HG03159 (cell line): Measurements from ENCODE around the gene ANKRD60.

Experiments
- ATAC-seq: cut with Tn5 transposase; IDR thresholded peaks from one replicate; pipeline ENCODE4 v1.9.1; 2021; ENCODE audit warnings: mild to moderate bottlenecking, moderate library complexity; ENCODE audit not compliant: unreplicated experiment

ANKRD60 gene

DNA sequence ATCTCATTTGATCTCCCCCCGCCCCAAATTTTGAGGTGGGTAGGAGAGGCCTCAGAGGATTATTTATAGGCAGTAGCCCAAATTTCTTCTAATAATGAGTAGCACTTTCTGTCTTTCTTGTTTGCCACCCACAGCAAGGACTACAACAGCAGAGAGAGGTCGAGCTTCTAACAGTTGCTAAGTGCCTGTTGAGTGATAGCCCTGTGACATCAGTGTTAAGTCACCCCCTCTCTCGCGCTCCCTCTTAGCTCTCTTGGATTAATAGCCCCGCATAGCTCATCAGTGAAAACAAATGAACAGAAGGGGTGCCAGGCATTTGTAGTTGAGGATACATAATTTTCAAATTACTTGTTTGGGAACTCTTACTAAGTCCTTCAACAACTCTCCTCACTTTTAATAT, 3.5 kb downstream of the ANKRD60 start:
- ATAC-seq, result no peak

DNA sequence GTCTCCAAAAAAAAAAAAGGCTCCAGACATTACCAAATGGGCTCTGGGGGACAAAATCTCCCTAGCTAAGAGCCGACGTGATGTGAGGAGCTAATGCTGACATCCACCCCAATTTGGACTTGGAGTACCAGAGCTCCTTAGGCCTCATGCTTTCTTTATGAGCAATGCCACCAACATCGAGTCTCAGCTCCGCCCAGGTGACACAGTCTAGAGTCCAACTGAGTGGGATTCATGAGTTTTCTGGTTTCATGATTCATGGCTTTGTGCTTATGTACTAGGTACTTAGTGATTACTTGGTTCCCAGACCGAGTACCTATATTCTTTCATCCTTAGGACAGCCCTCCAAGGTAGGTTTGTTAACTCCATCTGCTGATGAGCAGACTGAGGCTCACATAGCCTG, 4.4 kb downstream of the ANKRD60 start:
- no peak for ATAC-seq

DNA sequence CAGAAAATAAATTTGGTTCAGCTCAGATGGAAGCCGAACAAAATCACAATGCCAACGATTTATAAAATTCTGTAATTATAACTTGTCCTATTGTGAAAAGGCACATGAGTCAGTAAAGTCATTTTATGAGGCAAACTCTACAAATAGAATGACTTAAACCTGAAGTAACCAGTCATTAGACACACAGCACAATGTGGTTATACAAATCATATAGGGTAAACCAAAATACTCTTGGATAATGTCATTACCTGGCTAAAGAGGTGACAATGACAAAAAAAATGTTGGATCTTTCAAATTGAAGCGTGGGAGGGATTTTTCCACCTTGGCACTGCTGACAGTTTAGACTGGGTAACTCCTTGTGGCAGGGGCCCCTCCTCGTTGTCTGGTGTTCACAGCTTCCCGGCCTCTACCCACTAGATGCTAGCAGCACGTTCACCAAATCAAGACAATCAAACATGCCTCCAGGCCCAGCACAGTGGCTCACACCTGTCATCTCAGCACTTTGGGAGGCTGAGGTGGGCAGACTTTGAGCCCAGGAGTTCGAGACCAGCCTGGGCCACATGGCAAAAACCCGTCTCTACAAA, 5.0 kb downstream of the ANKRD60 start:
- ATAC-seq, result no peak

DNA sequence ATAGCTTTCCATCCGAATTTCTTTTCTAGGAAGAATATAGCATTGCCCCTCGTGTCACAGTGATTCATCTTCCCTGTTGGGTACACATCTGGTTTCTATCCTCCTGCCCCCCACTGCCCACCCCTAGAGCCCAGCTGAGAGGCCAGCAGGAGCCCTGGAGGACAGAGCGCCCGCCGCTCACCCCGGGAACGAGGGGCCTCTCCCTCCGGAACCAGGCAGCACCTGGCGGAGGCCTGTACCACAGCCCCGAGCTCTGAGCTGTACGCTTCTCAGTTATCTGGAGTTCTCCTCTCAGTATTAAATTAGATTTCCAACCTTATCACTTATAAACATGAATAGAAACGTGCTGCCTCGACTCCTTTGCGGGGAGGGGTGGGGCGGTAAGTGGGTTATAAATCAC, 6.0 kb downstream of the ANKRD60 start:
- ATAC-seq, result no peak

DNA sequence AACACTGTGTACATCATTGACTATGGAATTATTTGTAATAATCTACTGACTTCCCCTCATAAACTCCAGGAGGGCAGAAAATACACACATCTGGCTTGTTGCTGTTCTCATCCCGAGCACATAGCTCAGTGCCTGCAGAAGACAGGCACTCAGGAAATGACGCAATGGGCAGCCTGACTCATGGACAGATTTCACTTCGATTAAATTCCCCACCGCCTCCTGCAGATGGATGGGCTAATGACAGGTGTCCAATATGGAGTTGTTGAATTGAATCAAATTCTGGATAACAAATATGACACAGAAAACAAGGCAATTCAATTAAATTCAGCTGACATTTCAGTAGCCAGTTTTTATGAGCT, 9.1 kb downstream of the ANKRD60 start:
- no peak for ATAC-seq

DNA sequence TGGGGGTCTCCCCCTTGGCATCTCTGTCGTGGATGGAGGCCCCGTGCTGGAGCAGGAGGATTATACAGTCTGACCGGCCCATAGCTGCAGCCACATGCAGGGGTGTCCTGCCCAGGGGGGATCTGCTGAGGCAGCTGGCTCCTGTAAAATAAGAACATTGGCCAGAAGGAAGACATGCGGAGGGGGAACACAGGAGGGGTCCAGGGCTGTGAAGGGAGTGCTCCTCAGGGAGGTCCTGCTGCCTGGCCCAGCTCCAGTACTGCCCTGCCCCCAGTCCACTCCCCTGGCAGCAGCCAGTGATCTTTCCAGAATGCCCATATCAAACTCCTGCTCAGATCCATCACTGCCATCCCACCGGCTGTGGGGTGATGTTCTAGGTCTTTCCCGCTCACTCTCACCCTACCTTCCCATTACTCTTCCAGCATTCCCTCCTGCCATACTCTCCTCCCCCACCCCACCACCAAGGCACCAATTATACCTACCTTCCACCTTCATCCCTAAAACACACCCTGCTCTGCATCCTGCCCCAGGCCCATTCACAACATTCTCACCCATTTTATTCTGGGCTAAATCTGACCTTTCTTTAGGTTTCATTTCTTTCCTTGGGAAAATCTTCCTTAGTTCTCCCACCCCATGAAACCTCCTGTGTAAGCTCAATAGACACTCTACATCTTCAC, 9.7 kb downstream of the ANKRD60 start:
- ATAC-seq, result no peak

DNA sequence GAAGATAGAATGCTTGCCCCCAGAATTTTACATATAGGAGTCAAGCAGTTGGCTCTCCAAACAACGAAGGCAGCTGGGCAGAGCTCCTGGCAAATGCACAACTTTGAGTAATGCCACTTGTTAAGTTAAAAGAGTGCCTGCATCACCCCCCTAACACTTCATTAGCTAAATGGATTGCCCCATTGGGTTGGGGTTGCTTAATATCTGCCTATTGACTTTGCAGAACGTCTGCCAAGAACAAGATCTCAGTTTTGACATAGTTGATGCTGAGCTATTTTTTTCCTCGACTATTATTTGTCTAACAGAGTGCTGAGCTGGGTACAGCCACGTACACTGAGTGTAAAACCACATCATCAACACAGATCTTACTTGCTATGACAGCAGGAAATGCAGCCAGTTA, 12.1 kb downstream of the ANKRD60 start:
- no peak for ATAC-seq

DNA sequence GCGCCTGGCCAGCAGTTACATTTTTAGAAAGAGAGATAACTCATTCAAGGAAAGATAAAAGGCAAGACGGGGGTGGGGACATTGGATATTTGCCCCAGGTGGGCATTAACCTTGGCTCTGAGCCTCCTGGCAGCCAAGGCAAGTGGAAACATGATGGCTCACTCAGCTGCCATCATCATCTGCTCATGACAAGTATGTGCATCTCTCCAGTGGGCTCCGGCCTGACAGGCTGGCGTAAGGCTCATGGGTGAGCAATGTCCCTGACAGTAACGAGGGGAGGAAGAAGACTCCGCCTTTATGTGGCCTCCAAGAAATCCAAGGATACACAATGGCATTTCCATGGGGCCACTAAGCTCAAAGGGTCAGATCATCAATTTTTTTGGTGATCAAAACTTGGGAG, 13.3 kb downstream of the ANKRD60 start:
- no peak for ATAC-seq

DNA sequence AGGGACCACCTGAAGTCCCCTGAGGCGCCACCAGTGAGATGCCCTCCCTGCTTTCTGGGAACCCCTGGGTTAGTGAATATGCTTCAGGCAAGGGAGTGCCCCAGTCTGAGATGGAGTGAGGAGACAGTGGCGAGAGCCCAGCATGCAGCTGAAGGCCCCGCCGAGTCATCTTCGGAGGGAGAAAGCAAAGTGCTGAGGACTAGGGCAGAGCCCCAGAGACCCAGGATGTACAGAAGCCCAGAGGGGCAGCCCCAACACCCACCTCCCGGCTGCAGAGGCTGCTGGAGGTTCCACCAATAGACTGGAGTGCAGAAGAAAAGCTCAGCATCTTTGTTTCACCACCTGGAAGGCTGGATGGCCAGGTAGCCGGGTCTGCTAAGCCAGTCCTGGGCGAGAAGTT, 14.1 kb downstream of the ANKRD60 start:
- ATAC-seq, result no peak

DNA sequence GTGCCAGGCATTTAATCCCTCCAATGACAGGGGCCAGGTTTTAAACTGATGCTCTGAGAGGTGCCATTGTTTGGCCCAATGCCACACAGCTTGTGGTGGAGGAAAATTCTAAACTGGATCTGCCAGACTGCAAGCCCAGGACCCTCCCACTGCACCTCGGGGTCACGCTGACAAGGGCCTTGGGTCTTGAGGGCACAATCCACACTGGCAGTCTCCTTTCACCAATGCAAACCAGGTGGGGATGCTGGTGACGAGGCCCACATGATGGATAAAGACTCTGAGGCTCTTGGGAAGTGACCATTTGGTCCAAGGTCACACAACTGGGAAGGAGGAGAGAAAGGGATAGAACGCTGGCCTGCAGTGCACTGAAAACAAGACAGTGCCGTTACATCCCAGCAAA, 14.7 kb downstream of the ANKRD60 start:
- no peak for ATAC-seq

DNA sequence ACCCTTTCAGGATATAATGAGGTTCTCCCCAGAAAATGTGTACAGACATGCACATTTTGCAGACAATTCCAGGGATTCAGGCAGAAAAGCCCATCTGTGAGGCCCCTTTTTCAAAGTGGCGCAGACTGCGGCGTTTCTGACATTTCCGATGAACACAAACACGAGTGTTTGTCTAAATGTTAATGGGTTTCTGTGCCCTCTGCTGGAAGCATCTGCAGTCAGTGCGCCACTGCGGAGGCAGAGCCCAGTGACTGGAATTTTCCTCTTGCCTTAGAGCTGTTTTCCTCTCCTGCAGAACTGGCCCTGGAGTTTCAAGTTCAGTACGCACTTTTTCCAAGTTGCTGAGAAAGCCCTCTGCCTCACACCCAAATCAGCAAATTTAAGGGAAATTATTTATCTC, 15.3 kb downstream of the ANKRD60 start:
- no peak for ATAC-seq

DNA sequence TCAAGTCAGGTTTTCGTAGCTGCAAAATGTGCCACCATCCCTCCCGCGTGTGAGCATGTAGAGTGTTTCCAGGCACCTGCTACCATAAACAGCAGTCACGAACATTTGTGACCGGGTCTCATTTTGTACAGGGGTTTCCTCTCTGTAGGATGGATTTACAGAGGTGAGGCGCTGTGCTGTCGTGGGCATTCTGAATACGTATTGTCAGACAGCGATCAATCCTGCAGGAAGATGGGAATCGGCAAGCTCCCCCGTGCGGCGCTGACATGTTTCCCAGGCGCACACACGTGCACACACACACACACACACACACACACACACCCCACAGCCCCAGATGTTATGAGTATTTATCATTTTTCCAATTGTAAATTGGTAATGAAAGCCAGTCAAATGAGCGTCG, 15.8 kb downstream of the ANKRD60 start:
- no peak for ATAC-seq

DNA sequence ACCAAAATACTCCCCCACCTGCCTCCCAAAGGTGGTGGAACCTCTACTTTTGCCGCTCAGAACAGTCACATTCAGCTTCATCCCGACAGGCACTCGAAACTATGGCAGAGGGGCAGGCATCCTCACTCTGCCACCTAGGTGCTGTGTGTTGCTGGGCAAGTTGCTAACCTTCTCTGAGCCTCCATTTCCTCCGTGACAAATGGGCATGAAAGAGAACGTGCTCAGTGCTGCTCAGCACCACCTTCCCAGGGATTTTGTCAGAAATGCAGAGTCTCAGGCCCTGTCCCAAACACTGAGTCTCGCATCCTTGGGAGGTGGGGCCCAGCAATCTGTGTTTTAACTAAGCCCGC, 18.1 kb downstream of the ANKRD60 start:
- no peak for ATAC-seq

DNA sequence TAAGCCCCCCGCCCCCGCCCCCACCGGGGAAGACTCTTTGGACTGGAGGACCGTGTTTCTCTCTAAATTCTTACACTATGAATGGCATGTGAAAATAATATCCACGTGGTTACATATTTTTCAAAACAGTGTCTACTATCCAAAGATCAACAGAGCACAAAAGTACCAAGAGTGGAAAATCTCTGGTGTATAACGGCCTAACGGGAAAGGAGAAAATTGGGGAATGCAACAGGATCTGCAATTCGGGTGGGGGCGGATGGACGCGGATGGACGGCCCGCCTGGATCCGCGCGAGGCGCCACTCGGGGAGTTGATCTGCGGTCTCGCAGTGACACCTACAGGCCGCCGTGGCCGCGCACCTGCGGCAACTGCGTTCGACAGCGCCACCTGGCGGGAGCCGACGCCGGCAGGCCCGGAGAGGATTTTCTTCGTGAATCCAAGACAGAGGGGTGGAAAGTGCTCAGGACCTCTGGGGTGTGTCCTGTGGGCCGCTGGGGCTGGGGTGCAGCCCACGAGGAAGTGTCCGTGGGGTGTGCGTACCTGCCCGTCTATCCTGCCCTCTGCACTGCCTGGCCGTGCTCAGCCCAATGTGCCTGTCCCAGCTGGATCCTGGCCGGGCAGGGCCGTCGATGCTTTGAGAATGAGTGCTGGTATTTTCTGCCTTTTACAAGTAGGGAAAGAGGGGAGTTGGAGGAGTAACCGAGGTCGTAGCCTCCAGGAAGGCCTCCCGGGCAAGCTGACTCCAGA, 18.6 kb downstream of the ANKRD60 start:
- peak; percentile 72 for ATAC-seq

DNA sequence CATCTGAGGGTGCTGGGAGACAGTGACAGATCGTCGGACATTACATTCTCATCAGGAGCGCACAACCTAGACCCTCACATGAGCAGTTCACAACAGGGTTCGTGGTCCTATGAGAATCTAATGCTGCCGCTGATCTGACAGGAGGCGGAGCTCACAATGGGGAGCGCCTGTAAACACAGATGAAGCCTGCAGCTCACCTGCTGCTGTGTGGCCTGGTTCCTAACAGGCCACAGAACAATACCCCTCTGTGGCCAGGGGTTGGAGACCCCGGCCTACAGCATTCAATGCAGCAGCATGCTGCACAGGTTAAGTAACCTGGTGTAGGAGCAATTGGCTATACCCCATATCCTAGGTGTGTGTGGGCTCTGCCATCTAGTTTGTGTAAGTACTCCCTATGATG, 19.5 kb downstream of the ANKRD60 start:
- ATAC-seq, result no peak

DNA sequence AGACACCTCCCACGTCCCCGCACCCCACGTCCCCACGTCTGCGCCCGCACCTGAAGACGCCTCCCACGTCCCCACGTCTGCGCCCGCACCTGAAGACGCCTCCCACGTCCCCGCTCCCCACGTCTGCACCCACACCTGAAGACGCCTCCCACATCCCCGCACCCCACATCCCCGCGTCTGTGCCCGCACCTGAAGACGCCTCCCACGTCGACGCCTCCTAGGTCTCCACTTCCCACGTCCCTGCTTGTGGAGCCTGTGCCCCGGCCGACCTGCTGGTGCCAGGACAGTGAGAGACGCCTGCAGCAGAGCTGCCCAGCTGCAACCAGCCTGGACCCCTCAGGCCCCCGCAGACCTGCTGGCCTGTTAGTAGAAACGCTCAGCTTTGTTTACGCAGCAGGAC, 22.6 kb downstream of the ANKRD60 start:
- ATAC-seq, result no peak

DNA sequence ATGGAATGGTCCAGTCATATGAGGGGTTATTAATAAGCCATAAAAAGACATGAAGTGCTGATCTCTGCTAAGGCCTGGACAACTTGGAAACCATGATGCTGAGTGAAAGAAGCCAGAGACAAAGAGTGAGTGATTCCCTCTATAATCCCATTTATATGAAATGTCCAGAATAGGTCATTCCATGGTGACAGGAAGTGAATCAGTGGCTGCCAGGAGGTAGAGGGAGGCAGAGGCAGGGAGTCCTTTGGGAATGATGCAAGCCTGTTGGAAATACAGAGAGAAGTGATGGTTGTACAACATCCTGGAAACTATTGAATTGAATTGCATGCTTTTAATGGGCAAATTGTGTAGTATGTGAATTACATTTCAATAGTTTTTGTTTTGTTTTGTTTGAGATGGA, 26.4 kb downstream of the ANKRD60 start:
- no peak for ATAC-seq

DNA sequence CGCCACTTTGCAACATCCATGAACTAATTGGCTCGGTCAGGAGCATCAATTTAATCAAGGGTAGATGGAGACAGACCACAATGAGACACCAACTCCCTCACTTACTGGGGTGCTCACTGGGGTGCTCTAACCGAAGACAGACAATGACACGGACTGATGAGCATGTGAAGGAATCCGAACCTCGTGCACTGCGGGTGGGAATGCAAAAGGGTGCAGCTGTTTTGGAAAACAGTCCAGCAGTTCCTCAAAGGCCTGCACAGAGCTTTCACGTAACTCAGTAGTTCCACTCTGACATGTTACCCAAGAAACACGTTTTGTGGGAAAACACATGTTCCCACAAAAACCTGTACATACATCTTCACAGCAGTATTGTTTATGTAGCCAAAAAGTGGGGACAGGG, 26.8 kb downstream of the ANKRD60 start:
- ATAC-seq, result no peak

DNA sequence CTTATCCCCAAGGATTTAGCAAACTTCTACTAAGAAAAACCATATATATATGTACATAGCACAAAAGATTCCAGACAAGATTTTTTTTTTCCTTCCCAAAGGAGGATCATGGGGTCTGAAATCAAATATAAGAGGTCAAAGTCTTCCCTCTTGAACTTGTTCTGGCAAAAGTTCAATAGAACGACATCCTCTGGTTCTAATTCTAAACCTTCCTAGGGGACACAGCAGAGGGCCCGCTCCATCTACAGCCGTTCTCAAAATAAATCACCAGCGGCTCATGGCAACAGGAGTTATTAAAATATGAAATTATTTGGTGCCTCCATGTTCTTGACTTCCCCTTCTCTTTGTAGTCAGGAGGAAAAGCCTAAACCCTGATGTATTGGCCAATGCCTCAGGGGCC, 29.0 kb downstream of the ANKRD60 start:
- no peak for ATAC-seq

DNA sequence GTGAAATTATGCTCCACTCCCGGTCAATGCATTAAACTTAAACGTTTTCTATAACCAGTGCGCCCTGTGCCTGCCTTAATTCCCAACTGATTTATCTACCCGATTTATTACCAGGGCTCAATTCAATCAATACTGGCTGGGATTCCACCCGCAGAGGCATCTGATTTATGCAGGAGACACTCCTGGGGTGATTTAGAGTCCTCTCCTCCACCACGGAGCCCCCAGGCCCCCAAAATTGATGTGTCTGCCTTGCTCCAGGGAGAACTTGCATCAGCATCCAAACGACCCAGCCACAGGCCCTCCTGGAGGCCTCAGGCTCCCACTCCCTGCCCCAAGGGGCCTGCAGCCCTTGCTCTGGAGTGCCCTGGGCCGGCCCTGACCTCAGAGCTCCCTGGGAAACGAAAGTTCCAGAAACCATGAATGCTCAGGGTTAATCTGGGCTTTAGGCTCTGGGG, 29.5 kb downstream of the ANKRD60 start:
- no peak for ATAC-seq

DNA sequence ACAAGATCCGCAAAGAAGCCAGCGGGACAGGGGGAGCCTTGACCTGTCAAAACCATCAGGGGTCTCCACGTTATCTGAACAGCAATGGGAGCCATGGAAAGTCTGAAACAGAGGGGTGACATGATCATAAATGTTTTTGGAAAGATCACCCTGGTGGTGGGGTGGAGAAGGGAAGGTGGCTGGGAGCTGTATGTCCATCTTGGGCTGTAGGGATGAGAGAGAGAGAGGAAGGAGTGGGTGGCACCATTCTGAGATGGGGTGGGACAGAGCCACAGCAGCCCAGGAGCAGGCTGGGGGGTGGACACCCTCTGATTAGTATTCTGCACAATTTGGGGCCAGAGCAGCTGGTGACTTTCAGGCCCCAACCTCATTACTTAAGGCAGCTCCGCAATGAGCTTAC, 30.1 kb downstream of the ANKRD60 start:
- no peak for ATAC-seq

DNA sequence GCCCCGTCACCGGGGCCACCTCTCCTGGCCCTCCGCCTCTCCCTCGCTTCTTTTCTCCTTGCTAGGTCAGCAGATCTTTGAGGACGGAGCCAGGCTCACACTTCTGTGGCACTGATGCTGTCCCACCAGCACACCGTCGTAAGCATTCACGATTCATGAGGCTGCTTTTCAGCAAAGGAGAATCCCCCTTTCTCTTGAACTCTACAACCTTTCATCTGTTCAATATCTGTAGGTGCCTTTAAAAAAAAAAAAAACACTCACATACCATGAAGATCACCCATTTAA, 31.3 kb downstream of the ANKRD60 start:
- no peak for ATAC-seq
